ENCODE measurements around the gene APOBEC3C.

GRCh38 chr22:38989466-38989865 lies 24.6 kb upstream of the APOBEC3C start:
- TF ChIP-seq YY1 (IDR thresholded peaks at IDR 0.05; ENCODE audit: insufficient read depth, insufficient read length), result no peak
- no peak for TF ChIP-seq ZNF274 (IDR thresholded peaks at IDR 0.05; ENCODE audit: low read depth, low read length)
